K562 (cell line): ENCODE measurements around the gene CDCA3. TPM values are rescaled to one million over a fixed set of nuclear protein-coding genes. Genes with fewer than 3 reads are reported as not detected.
"Not testable (repeated sequence)": the region's sequence is repeated elsewhere in the genome, so short reads cannot be mapped to it uniquely, and the experiment has no call there.

Experiments used
- ATAC-seq: fragments of 200-7000 bp; cut with Tn5 transposase; 3 replicates; pipeline ENCODE4 v1.9.1; 2020; ENCODE audit warnings: moderate library complexity
- BruUV-seq: library from RNA; stranded (reverse); fragments of 400-500 nt; replicated peaks from 2 replicates; lab custom pipeline; 2021; lab: Mats Ljungman, UMichigan
- CTCF ChIA-PET: fragments of 300-600 bp; formaldehyde crosslinking; extraction: SDS; loops from one replicate; lab custom pipeline; 2021; ENCODE audit warnings: low intra/inter-chr PET ratio; lab: Yijun Ruan, JAX
- POLR2A ChIA-PET: fragments of 300-600, 350-650 bp; sonication (Branson Sonifier 250); formaldehyde crosslinking; extraction: SDS; loops from one replicate; lab custom pipeline; 2021; ENCODE audit warnings: antibody characterized with exemption, inconsistent platforms; lab: Yijun Ruan, JAX
- DNase-seq, 4 experiments: peaks; one replicate each; pipeline versions ENCODE4 v3.0.0 to v3.0.0-alpha.2; 2011 to 2018; ENCODE audit warnings: low spot score in 3 of 4, mixed read lengths in 3 of 4; ENCODE audit errors: extremely low read depth in 1 of 4
- FAIRE-seq: peaks from 2 replicates; lab custom pipeline; 2011; peaks lifted over from hg19 to GRCh38; lab: Jason Lieb, UNC
- H2AFZ ChIP-seq: 2 replicates; pipeline ENCODE4 v1.6.0; 2011; ENCODE audit warnings: low read depth, low read length, control low read depth, inconsistent platforms
- H3K27ac ChIP-seq: fragments of 200-600 bp; 3 replicates; pipeline ENCODE4 v1.8.0; 2011; ENCODE audit warnings: low read depth, mild to moderate bottlenecking, control low read depth, inconsistent platforms, low read length, moderate library complexity, mixed read lengths; ENCODE audit errors: extremely low read depth
- H3K27me3 ChIP-seq, 2 experiments: fragments of 300-600 bp in 1 of 2; 2 replicates in 1 of 2; 3 replicates in 1 of 2; pipeline versions ENCODE4 v1.6.0 to v1.8.0; 2011; ENCODE audit warnings: inconsistent platforms in 2 of 2, low read length in 2 of 2, mild to moderate bottlenecking in 1 of 2, mixed read lengths in 1 of 2, moderate library complexity in 1 of 2; ENCODE audit not compliant: control insufficient read depth in 2 of 2, insufficient read depth in 2 of 2
- H3K36me3 ChIP-seq: fragments of 300-600 bp; 3 replicates; pipeline ENCODE4 v1.8.0; 2011; ENCODE audit warnings: mild to moderate bottlenecking, low read length, inconsistent platforms; ENCODE audit not compliant: control insufficient read depth, insufficient read depth
- H3K4me1 ChIP-seq, 2 experiments: fragments of 200-600 bp in 1 of 2; replicated peaks in 1 of 2; 2 replicates in 1 of 2; 3 replicates in 1 of 2; pipeline versions ENCODE4 v1.5.1 to v1.8.0; 2011; ENCODE audit warnings: inconsistent platforms in 2 of 2, low read length in 2 of 2, mild to moderate bottlenecking in 1 of 2, mixed read lengths in 1 of 2, moderate library complexity in 1 of 2; ENCODE audit not compliant: control insufficient read depth in 2 of 2, insufficient read depth in 2 of 2
- H3K4me2 ChIP-seq: 2 replicates; pipeline ENCODE4 v1.6.1; 2011; ENCODE audit warnings: low read length, control low read depth, inconsistent platforms, mixed read lengths; ENCODE audit not compliant: insufficient read depth
- H3K4me3 ChIP-seq: fragments of 200-600 bp; sonication (generic), shearing (Covaris generic); 2 replicates; pipeline ENCODE4 v1.5.1; 2016; ENCODE audit warnings: control low read depth, inconsistent platforms
- H3K79me2 ChIP-seq: fragments of 200-600 bp; 3 replicates; pipeline ENCODE4 v1.8.0; 2011; ENCODE audit warnings: low read length, inconsistent platforms; ENCODE audit not compliant: control insufficient read depth, insufficient read depth
- H3K9ac ChIP-seq, 2 experiments: 2 replicates each; pipeline versions ENCODE4 v1.6.0 to v1.6.1; 2011; ENCODE audit warnings: low read depth in 2 of 2, low read length in 2 of 2, control low read depth in 1 of 2, inconsistent platforms in 1 of 2, mild to moderate bottlenecking in 1 of 2, mixed read lengths in 1 of 2; ENCODE audit not compliant: insufficient read depth in 1 of 2
- H3K9me1 ChIP-seq: one replicate; pipeline ENCODE4 v1.6.0; 2011; ENCODE audit warnings: inconsistent platforms, mild to moderate bottlenecking, low read length, moderate library complexity; ENCODE audit not compliant: control insufficient read depth, insufficient read depth
- H3K9me3 ChIP-seq: replicated peaks from 2 replicates; pipeline ENCODE4 v1.5.1; 2011; ENCODE audit warnings: low read depth, low read length, inconsistent platforms; ENCODE audit not compliant: control insufficient read depth, insufficient read depth
- H4K20me1 ChIP-seq: replicated peaks from 2 replicates; pipeline ENCODE4 v1.6.1; 2011; ENCODE audit warnings: low read length, inconsistent platforms, mixed read lengths; ENCODE audit not compliant: control insufficient read depth, insufficient read depth
- BCLAF1 ChIP-seq, 2 experiments: fragments of 450-650 bp in 1 of 2; IDR thresholded peaks; 2 replicates each; pipeline ENCODE4 v1.6.1; 2011 to 2017; ENCODE audit warnings: low read depth in 2 of 2, antibody characterized with exemption in 1 of 2, borderline replicate concordance in 1 of 2, low read length in 1 of 2, mild to moderate bottlenecking in 1 of 2, mixed read lengths in 1 of 2; ENCODE audit not compliant: control insufficient read depth in 1 of 2
- BMI1 ChIP-seq: fragments of 150-350 bp; IDR thresholded peaks from 2 replicates; pipeline ENCODE4 v1.6.1; 2014; ENCODE audit warnings: low read length
- MTA3 ChIP-seq: fragments of 450-650 bp; formaldehyde crosslinking; IDR thresholded peaks from 2 replicates; pipeline ENCODE4 v1.6.1; 2017; ENCODE audit warnings: mild to moderate bottlenecking, borderline replicate concordance
- WGBS: fragments of 100-300 bp; shearing (Covaris generic); methylation state at CpG from one replicate; pipeline ENCODE4 v1.1.6; 2016; ENCODE audit warnings: low coverage, mixed read lengths; ENCODE audit not compliant: insufficient coverage; ENCODE audit errors: missing lambda C conversion rate; 5-methylcytosine and 5-hydroxymethylcytosine counted together
- in situ Hi-C: fragments of 300-500 bp; cut with MboI; formaldehyde crosslinking; loops from 4 replicates; pipeline ENCODE4 v1.15.0; 2018; ENCODE audit warnings: inconsistent platforms, mixed read lengths
- intact Hi-C: fragments of 100-400 bp; cut with micrococcal nuclease; formaldehyde crosslinking; loops from 2 replicates; pipeline ENCODE4 v1.14.2; 2022
- polyA plus RNA-seq, 8 experiments: library from polyadenylated mRNA; depleted of rRNA in 4 of 8; stranded (reverse) in 5 of 8; unstranded in 3 of 8; fragments of >200 nt; fragmentation: Nextera tagmentation in 2 of 8; fragmentation: Illumina TruSeq in 1 of 8; extraction: Ambion mirVana in 2 of 8; extraction: Trizol in 1 of 8; gene quantifications; 2 replicates each; pipeline versions ENCODE4 v1.2.1 to v1.2.3, GENCODE V29; 2011 to 2014; ENCODE audit warnings: inconsistent platforms in 1 of 8, missing spikeins in 1 of 8
- total RNA-seq, 7 experiments: library from RNA; depleted of rRNA in 6 of 7; stranded (reverse); fragments of >200 nt in 6 of 7; fragmentation: Illumina TruSeq in 2 of 7; extraction: Trizol in 2 of 7; gene quantifications; 2 replicates each; pipeline versions ENCODE4 v1.2.1 to v1.2.3, GENCODE V29; 2011 to 2021; ENCODE audit warnings: low replicate concordance in 1 of 7

Gene CDCA3
- total and polyA plus RNA-seq, 9 of the 15 experiments (the other 6 are each of a cell fraction or from before 2014, with no cell fraction given), result 24.2 to 80.8 (median 55.1) TPM

GRCh38 chr12:6874015-6874368 lies 22.9 kb upstream of the CDCA3 start:
- FAIRE-seq, H3K27me3 ChIP-seq, CTCF ChIA-PET, intact Hi-C loops, H3K9me1 ChIP-seq, ATAC-seq, H3K9me3 ChIP-seq, in situ Hi-C loops, DNase-seq, BruUV-seq: not testable (repeated sequence)
- H3K4me3 ChIP-seq, result peak overlapping the region; percentile 73
- H3K79me2 ChIP-seq, result peaks cover 42% of the 10 kb centered on the region
- peaks cover 25 to 41% of the 10 kb centered on the region in 2 experiments; a peak in 4 of 5 replicates for H3K4me1 ChIP-seq
- POLR2A ChIA-PET, result interaction anchor here (0.5 to 3.0 kb wide), 7 partner anchors 11 to 537 kb away, joined by 3 to 17 read pairs (median 3); partner anchors contain the start of genes C12orf57, CDCA3 and RNU7-1
- WGBS, result 76% methylated on average over 4 of the region's 9 CpGs
- H4K20me1 ChIP-seq, result peaks cover 37% of the 10 kb centered on the region
- peak overlapping the region; percentile 73 for H3K27ac ChIP-seq
- H2AFZ ChIP-seq, result peak overlapping the region; percentile 94
- H3K9ac ChIP-seq, result peak overlapping the region; percentile 83 to 94; a peak in 3 of 4 replicates
- peaks cover 39% of the 10 kb centered on the region for H3K36me3 ChIP-seq
- peak overlapping the region; percentile 95 for H3K4me2 ChIP-seq

- intact Hi-C loops, result loop anchor here (2.0 kb wide), 1 partner anchor 17 kb away; no protein-coding TSS in a partner anchor
- no peaks in the 10 kb centered on the region for H3K9me3 ChIP-seq
- in situ Hi-C loops, result no loop called here
- peaks cover 46% of the 10 kb centered on the region for H3K36me3 ChIP-seq
- BruUV-seq, result no TSS peak
- H3K27me3 ChIP-seq, result no peaks in the 10 kb centered on the region
- peaks cover 29 to 44% of the 10 kb centered on the region in 2 experiments; a peak in 4 of 5 replicates for H3K4me1 ChIP-seq
- H3K9ac ChIP-seq, result peak within 1 kb of the TSS; percentile 83 to 95
- peak within 1 kb of the TSS; percentile 78 for H3K27ac ChIP-seq
- FAIRE-seq, result peak; percentile 62
- ChIA-PET CTCF (no interaction called here), POLR2A (interaction anchor here (0.5 to 11.3 kb wide), 22 partner anchors 8 to 149 kb away, joined by 3 to 174 read pairs (median 4); partner anchors contain the start of genes C12orf57, CDCA3, COPS7A and RNU7-1)
- ATAC-seq, result peak; percentile 88
- peak; percentile 89 to 96 (median 92) for DNase-seq
- H3K79me2 ChIP-seq, result peaks cover 49% of the 10 kb centered on the region
- peak within 1 kb of the TSS; percentile 94 for H2AFZ ChIP-seq
- under 1% methylated on average over 30 of the region's 66 CpGs for WGBS
- H3K4me3 ChIP-seq, result peak within 1 kb of the TSS; percentile 73
- H4K20me1 ChIP-seq, result peaks cover 43% of the 10 kb centered on the region
- H3K9me1 ChIP-seq, result no peaks in the 10 kb centered on the region
- H3K4me2 ChIP-seq, result peak within 1 kb of the TSS; percentile 95
- TF ChIP-seq BCLAF1 (IDR thresholded peaks at IDR 0.05; ENCODE audit: borderline replicate concordance in 1 of 2, control insufficient read depth in 1 of 2, low read depth in 2 of 2, low read length in 1 of 2), result no peak
- no peak for TF ChIP-seq BMI1
- no peak for TF ChIP-seq MTA3
These were observed 22.3 kb upstream of the CDCA3 start, which contains the start of gene SPSB2 for GRCh38 chr12:6873094-6874014. SPSB2 (minus strand) TSS chr12:6873303; CDS start chr12:6872901, 402 bp downstream.
